Gastrocnemius medialis (tissue), 4 donors: Measurements from ENCODE around the gene TCF12.

Source experiments
- POLR2A ChIP-seq, 2 donors: fragments of 450-650 bp; IDR thresholded peaks; one replicate each; pipeline ENCODE4 v1.6.1; 2017; ENCODE audit warnings: antibody characterized with exemption in 2 of 2, mild to moderate bottlenecking in 2 of 2, moderate library complexity in 2 of 2
- TF ChIP-seq, protein P1 (sequence below), 5 experiments: fragments of 450-650 bp in 3 of 5; fragments of 200-600 bp in 2 of 5; sonication (generic) in 2 of 5; IDR thresholded peaks in 4 of 5; conservative IDR thresholded peaks in 1 of 5; 1 replicate in 4 of 5; 2 replicates in 1 of 5; pipeline ENCODE4 v1.5.1; 2016 to 2019; ENCODE audit warnings: antibody characterized with exemption in 5 of 5, mild to moderate bottlenecking in 3 of 5, moderate library complexity in 3 of 5

DNA sequence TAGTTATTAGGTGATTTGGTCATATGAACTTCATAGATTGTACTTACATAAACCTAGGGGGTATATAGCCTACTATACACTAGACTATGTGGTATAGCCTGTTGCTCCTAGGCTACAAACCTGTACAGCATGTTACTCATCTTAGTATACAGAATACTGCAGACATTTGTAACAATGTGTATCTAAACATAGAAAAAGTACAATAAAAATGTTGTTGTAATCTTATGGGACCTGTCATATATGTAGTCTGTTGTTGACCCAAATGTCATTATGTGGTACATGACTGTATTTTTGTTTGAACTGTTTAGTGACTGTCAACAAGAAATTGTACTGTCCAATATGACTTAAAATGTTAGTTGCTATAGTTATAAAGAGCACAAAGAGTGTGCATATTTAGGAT, 69.8 kb downstream of the TCF12 start:
- TF ChIP-seq, protein P1, sequence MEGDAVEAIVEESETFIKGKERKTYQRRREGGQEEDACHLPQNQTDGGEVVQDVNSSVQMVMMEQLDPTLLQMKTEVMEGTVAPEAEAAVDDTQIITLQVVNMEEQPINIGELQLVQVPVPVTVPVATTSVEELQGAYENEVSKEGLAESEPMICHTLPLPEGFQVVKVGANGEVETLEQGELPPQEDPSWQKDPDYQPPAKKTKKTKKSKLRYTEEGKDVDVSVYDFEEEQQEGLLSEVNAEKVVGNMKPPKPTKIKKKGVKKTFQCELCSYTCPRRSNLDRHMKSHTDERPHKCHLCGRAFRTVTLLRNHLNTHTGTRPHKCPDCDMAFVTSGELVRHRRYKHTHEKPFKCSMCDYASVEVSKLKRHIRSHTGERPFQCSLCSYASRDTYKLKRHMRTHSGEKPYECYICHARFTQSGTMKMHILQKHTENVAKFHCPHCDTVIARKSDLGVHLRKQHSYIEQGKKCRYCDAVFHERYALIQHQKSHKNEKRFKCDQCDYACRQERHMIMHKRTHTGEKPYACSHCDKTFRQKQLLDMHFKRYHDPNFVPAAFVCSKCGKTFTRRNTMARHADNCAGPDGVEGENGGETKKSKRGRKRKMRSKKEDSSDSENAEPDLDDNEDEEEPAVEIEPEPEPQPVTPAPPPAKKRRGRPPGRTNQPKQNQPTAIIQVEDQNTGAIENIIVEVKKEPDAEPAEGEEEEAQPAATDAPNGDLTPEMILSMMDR (IDR thresholded peaks at IDR 0.05 in 4 of 5, conservative IDR thresholded peaks at IDR 0.05 in 1 of 5), result no peak
- no peak for TF ChIP-seq POLR2A (IDR thresholded peaks at IDR 0.05)
